ENCODE measurements around the gene AUTS2.

DNA sequence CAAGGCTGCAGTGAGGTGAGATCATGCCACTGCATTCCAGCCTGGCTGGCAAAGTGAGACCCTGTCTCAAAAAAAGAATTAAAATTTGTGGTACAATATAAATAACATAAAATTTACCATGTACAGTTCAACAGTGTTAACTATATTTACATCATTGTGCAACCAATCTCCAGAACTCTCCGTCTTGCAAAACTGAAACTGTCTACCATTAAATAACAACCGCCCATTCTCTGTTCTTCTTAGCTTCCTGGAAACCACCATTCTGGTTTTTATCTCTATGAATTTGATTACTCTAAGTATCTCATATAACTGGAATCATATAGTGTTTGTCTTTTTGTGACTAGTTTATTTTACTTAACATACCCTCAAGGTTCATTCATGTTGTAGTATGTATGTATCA, 167.6 kb downstream of the AUTS2 start:
- no peak for TF ChIP-seq PRPF4 (IDR thresholded peaks at IDR 0.05; ENCODE audit: insufficient read depth, low read depth, low read length, poor library complexity, severe bottlenecking)
- no peak for TF ChIP-seq ZNF79 (CRISPR knock-in tag; IDR thresholded peaks at IDR 0.05; ENCODE audit: low read depth)
- no peak for TF ChIP-seq RNF2 (IDR thresholded peaks at IDR 0.05)
- no peak for TF ChIP-seq FOSL1 (tag; conservative IDR thresholded peaks at IDR 0.05)
- no peak for TF ChIP-seq CTCF (IDR thresholded peaks at IDR 0.05 in 2 of 3, conservative IDR thresholded peaks at IDR 0.05 in 1 of 3; ENCODE audit: insufficient read depth in 2 of 3, low read depth in 1 of 3, low read length in 3 of 3)
- no peak for TF ChIP-seq NR4A1 (CRISPR knock-in tag; IDR thresholded peaks at IDR 0.05)
- TF ChIP-seq NR4A1 (tag; IDR thresholded peaks at IDR 0.05), result no peak
- no peak for TF ChIP-seq ZC3H11A (IDR thresholded peaks at IDR 0.05; ENCODE audit: low read depth, low read length)
- no peak for TF ChIP-seq POLR2A (conservative IDR thresholded peaks at IDR 0.05)
- TF ChIP-seq SRSF1 (IDR thresholded peaks at IDR 0.05; ENCODE audit: low read depth, low read length), result no peak
